Smooth muscle cell (in vitro differentiated cells): Measurements from ENCODE around the gene LCE1C. TPM values are rescaled to one million over a fixed set of nuclear protein-coding genes. Genes with fewer than 3 reads are reported as not detected.

Experiments used
- DNase-seq: peaks from one replicate; lab custom pipeline; 2025; ENCODE audit not compliant: unreplicated experiment; lab: John Stamatoyannopoulos, UW
- H2AFZ ChIP-seq: fragments of 200-600 bp; sonication (generic); 2 replicates; pipeline ENCODE4 v1.6.0; 2016; ENCODE audit warnings: antibody characterized with exemption, low read depth, mild to moderate bottlenecking
- H3F3A ChIP-seq: fragments of 200-600 bp; sonication (generic); 2 replicates; pipeline ENCODE4 v1.6.0; 2017; ENCODE audit warnings: antibody characterized with exemption, low read depth
- H3K27ac ChIP-seq: fragments of 200-600 bp; sonication (generic); 2 replicates; pipeline ENCODE4 v1.5.1; 2016; ENCODE audit warnings: low read depth, mild to moderate bottlenecking
- H3K27me3 ChIP-seq: fragments of 200-600 bp; sonication (generic); 2 replicates; pipeline ENCODE4 v1.6.1; 2016; ENCODE audit warnings: low read depth, mild to moderate bottlenecking
- H3K36me3 ChIP-seq: fragments of 200-600 bp; sonication (generic); 2 replicates; pipeline ENCODE4 v1.5.1; 2016; ENCODE audit warnings: low read depth
- H3K4me1 ChIP-seq: fragments of 200-600 bp; sonication (generic); 2 replicates; pipeline ENCODE4 v1.5.1; 2016; ENCODE audit warnings: low read depth
- H3K4me2 ChIP-seq: fragments of 200-600 bp; sonication (generic); 2 replicates; pipeline ENCODE4 v1.6.0; 2016; ENCODE audit warnings: mild to moderate bottlenecking
- H3K4me3 ChIP-seq: fragments of 200-600 bp; sonication (generic); 2 replicates; pipeline ENCODE4 v1.5.1; 2016; ENCODE audit warnings: mild to moderate bottlenecking
- H3K79me2 ChIP-seq: fragments of 200-600 bp; sonication (generic); 2 replicates; pipeline ENCODE4 v1.6.0; 2016; ENCODE audit warnings: low read depth, mild to moderate bottlenecking
- H3K9ac ChIP-seq: fragments of 200-600 bp; sonication (generic); 2 replicates; pipeline ENCODE4 v1.6.0; 2016; ENCODE audit warnings: low read depth
- H3K9me3 ChIP-seq: fragments of 200-600 bp; sonication (generic); replicated peaks from 2 replicates; pipeline ENCODE4 v1.5.1; 2016; ENCODE audit warnings: low read depth
- H4K20me1 ChIP-seq: fragments of 200-600 bp; sonication (generic); 2 replicates; pipeline ENCODE4 v1.6.0; 2016; ENCODE audit warnings: low read depth
- CTCF ChIP-seq: fragments of 200-600 bp; sonication (generic); IDR thresholded peaks from 2 replicates; pipeline ENCODE4 v1.5.1; 2017; ENCODE audit warnings: borderline replicate concordance, mild to moderate bottlenecking, antibody characterized with exemption; ENCODE audit not compliant: insufficient read depth, poor library complexity, severe bottlenecking
- WGBS: methylation state at CpG from one replicate; pipeline ENCODE4 v1.1.7; 2016; ENCODE audit warnings: low lambda C conversion rate; 5-methylcytosine and 5-hydroxymethylcytosine counted together
- polyA plus RNA-seq: library from polyadenylated mRNA; unstranded; fragments of >200 nt; fragmentation: Nextera tagmentation; extraction: Ambion mirVana; gene quantifications from 2 replicates; pipeline ENCODE4 v1.2.1, GENCODE V29; 2016
- total RNA-seq: library from RNA; depleted of rRNA; stranded (reverse); fragments of >200 nt; gene quantifications from 2 replicates; pipeline ENCODE4 v1.2.3, GENCODE V29; 2014

Gene LCE1C
- total and polyA plus RNA-seq, 2 experiments from 2014 or later: not detected

GRCh38 chr1:152759453-152760173 lies 46.8 kb downstream of the LCE1C start:
- H2AFZ ChIP-seq: no peak overlapping the region
- H3F3A ChIP-seq: no peaks in the 10 kb centered on the region
- H4K20me1 ChIP-seq: no peaks in the 10 kb centered on the region
- no peak overlapping the region for H3K4me2 ChIP-seq
- no peak overlapping the region for H3K27ac ChIP-seq
- no peak for TF ChIP-seq CTCF
- no peaks in the 10 kb centered on the region for H3K4me1 ChIP-seq
- no peak for DNase-seq
- H3K36me3 ChIP-seq: no peaks in the 10 kb centered on the region
- no peak overlapping the region for H3K9ac ChIP-seq
- H3K79me2 ChIP-seq: no peaks in the 10 kb centered on the region
- H3K4me3 ChIP-seq: no peak overlapping the region
- H3K9me3 ChIP-seq: no peaks in the 10 kb centered on the region
- H3K27me3 ChIP-seq: no peaks in the 10 kb centered on the region
- 71% methylated on average over 8 of the region's 8 CpGs for WGBS

- DNase-seq: no peak
- Histone ChIP-seq H2AFZ (no peak overlapping the region), H3K27ac (no peak overlapping the region), H3K79me2 (no peaks in the 10 kb centered on the region), H3K36me3 (no peaks in the 10 kb centered on the region), H3K9ac (no peak overlapping the region), H3K4me1 (no peaks in the 10 kb centered on the region), H3K27me3 (no peaks in the 10 kb centered on the region), H4K20me1 (no peaks in the 10 kb centered on the region), H3K4me3 (no peak overlapping the region), H3F3A (no peaks in the 10 kb centered on the region), H3K4me2 (no peak overlapping the region), H3K9me3 (no peaks in the 10 kb centered on the region)
- TF ChIP-seq CTCF: no peak
- WGBS: 51% methylated on average over 4 of the region's 4 CpGs
Measured at GRCh38 chr1:152758636-152759035, 47.8 kb downstream of the LCE1C start.

GRCh38 chr1:152757747-152758146 lies 48.7 kb downstream of the LCE1C start, which contains the start of gene KPRP:
Gene KPRP, plus strand, starts transcription at chr1:152758025. Its CDS starts 1,564 bp downstream, at chr1:152759589.
- no peaks in the 10 kb centered on the region for H3K27me3 ChIP-seq
- no peak within 1 kb of the TSS for H3K9ac ChIP-seq
- no peaks in the 10 kb centered on the region for H3K9me3 ChIP-seq
- H3K4me3 ChIP-seq: no peak within 1 kb of the TSS
- TF ChIP-seq CTCF: no peak
- no peaks in the 10 kb centered on the region for H3K36me3 ChIP-seq
- DNase-seq: no peak
- no peaks in the 10 kb centered on the region for H3K79me2 ChIP-seq
- WGBS: 78% methylated on average over 6 of the region's 6 CpGs
- no peak within 1 kb of the TSS for H3K4me2 ChIP-seq
- H3K4me1 ChIP-seq: no peaks in the 10 kb centered on the region
- H3F3A ChIP-seq: no peaks in the 10 kb centered on the region
- no peaks in the 10 kb centered on the region for H4K20me1 ChIP-seq
- H2AFZ ChIP-seq: no peak within 1 kb of the TSS
- H3K27ac ChIP-seq: no peak within 1 kb of the TSS

GRCh38 chr1:152756872-152757271 lies 49.6 kb downstream of the LCE1C start:
- no peak for DNase-seq
- H3K9me3 ChIP-seq: no peaks in the 10 kb centered on the region
- TF ChIP-seq CTCF: no peak

More at GRCh38 chr1:152756872-152757271, 49.6 kb downstream of the LCE1C start:
- H4K20me1 ChIP-seq: no peaks in the 10 kb centered on the region
- no peak overlapping the region for H2AFZ ChIP-seq
- no peaks in the 10 kb centered on the region for H3K36me3 ChIP-seq
- no peak overlapping the region for H3K27ac ChIP-seq
- no peak overlapping the region for H3K4me3 ChIP-seq
- no peaks in the 10 kb centered on the region for H3K79me2 ChIP-seq
- no peak overlapping the region for H3K4me2 ChIP-seq
- no peak overlapping the region for H3K9ac ChIP-seq
- WGBS: 80% methylated on average over 2 of the region's 2 CpGs
- H3F3A ChIP-seq: no peaks in the 10 kb centered on the region
- no peaks in the 10 kb centered on the region for H3K4me1 ChIP-seq
- H3K27me3 ChIP-seq: no peaks in the 10 kb centered on the region
